Astrocyte (in vitro differentiated cells and primary cell): ENCODE data around the gene GLCCI1.
"Not testable (repeated sequence)": the region's sequence is repeated elsewhere in the genome, so short reads cannot be mapped to it uniquely, and the experiment has no call there.

Experiments used
- EZH2 ChIP-seq: IDR thresholded peaks from 2 replicates; pipeline ENCODE4 v1.6.1; 2012; ENCODE audit warnings: mild to moderate bottlenecking, low read length, inconsistent platforms; ENCODE audit not compliant: insufficient read depth
- TF ChIP-seq, protein P1 (sequence below): IDR thresholded peaks from 2 replicates; pipeline ENCODE4 v1.5.1; 2011; ENCODE audit warnings: low read depth, mild to moderate bottlenecking, inconsistent platforms, low read length, moderate library complexity; ENCODE audit not compliant: insufficient read depth

DNA sequence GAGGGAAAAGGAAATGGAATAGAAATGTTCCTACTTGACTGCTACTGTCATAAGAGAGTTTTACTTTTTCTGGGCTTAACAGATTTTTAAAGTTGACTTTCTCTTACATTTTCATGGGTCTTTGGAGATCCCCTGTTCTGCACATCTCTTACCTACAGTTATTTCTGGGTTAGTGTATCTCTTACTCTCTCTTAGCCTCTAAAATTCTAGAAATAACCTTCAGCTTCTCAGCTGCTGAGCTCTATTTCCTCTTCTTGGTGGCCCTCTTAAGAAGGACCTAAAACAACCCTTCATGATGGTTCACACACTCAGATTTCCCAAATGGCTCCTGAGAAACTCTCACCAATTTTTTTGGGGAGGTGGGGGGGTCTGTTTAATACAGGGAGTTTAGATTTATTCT lies 79.5 kb downstream of the GLCCI1 start:
- not testable (repeated sequence) for TF ChIP-seq EZH2
- TF ChIP-seq, protein P1, sequence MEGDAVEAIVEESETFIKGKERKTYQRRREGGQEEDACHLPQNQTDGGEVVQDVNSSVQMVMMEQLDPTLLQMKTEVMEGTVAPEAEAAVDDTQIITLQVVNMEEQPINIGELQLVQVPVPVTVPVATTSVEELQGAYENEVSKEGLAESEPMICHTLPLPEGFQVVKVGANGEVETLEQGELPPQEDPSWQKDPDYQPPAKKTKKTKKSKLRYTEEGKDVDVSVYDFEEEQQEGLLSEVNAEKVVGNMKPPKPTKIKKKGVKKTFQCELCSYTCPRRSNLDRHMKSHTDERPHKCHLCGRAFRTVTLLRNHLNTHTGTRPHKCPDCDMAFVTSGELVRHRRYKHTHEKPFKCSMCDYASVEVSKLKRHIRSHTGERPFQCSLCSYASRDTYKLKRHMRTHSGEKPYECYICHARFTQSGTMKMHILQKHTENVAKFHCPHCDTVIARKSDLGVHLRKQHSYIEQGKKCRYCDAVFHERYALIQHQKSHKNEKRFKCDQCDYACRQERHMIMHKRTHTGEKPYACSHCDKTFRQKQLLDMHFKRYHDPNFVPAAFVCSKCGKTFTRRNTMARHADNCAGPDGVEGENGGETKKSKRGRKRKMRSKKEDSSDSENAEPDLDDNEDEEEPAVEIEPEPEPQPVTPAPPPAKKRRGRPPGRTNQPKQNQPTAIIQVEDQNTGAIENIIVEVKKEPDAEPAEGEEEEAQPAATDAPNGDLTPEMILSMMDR = not testable (repeated sequence)
